Panc1 (cell line): ENCODE results near the gene MAPK11. TPM values are rescaled to one million over a fixed set of nuclear protein-coding genes. Genes with fewer than 3 reads are reported as not detected.

Experiments used
- ATAC-seq: fragments of 200-7000 bp; cut with Tn5 transposase; 2 replicates; pipeline ENCODE4 v1.9.1; 2020; ENCODE audit warnings: mild to moderate bottlenecking, moderate library complexity
- BruUV-seq: library from RNA; stranded (reverse); fragments of 400-500 nt; replicated peaks from 2 replicates; lab custom pipeline; 2021; lab: Mats Ljungman, UMichigan
- CTCF ChIA-PET: fragments of 300-600 bp; sonication (Branson Sonifier 250); formaldehyde crosslinking; loops from one replicate; lab custom pipeline; 2022; ENCODE audit warnings: antibody characterized with exemption; lab: Charles Lee
- POLR2A ChIA-PET: fragments of 300-600 bp; sonication (Branson Sonifier 250); formaldehyde crosslinking; loops from one replicate; lab custom pipeline; 2022; ENCODE audit warnings: antibody characterized with exemption; lab: Charles Lee
- DNase-seq: peaks from one replicate; pipeline ENCODE4 v3.0.0-alpha.2; 2010; ENCODE audit warnings: low read depth, low spot score
- H3K27ac ChIP-seq: 2 replicates; pipeline ENCODE4 v1.5.1; 2011; ENCODE audit warnings: mild to moderate bottlenecking, low read length, inconsistent platforms
- H3K27me3 ChIP-seq: fragments of 200-500 bp; sonication (Bioruptor generic); 2 replicates; pipeline ENCODE4 v1.6.0; 2014; ENCODE audit warnings: low read length, inconsistent platforms; ENCODE audit not compliant: control insufficient read depth, insufficient read depth
- H3K36me3 ChIP-seq: fragments of 200-500 bp; sonication (Bioruptor generic); 2 replicates; pipeline ENCODE4 v1.5.1; 2014; ENCODE audit warnings: inconsistent platforms, mild to moderate bottlenecking, low read length, moderate library complexity; ENCODE audit not compliant: control insufficient read depth, insufficient read depth
- H3K4me1 ChIP-seq: 2 replicates; pipeline ENCODE4 v1.5.1; 2011; ENCODE audit warnings: inconsistent platforms, mild to moderate bottlenecking, low read length, moderate library complexity; ENCODE audit not compliant: control insufficient read depth, insufficient read depth
- H3K4me3 ChIP-seq, 2 experiments: 2 replicates each; pipeline ENCODE4 v1.5.1; 2011 to 2012; ENCODE audit warnings: low read depth in 2 of 2, low read length in 2 of 2, mild to moderate bottlenecking in 2 of 2, inconsistent platforms in 1 of 2, moderate library complexity in 1 of 2
- H3K9me3 ChIP-seq: fragments of 200-500 bp; sonication (Bioruptor generic); 2 replicates; pipeline ENCODE4 v1.5.1; 2014; ENCODE audit warnings: low read depth, mild to moderate bottlenecking, inconsistent platforms, low read length, moderate library complexity; ENCODE audit not compliant: control insufficient read depth, insufficient read depth
- POLR2AphosphoS5 ChIP-seq: IDR thresholded peaks from 2 replicates; pipeline ENCODE4 v1.6.1; 2012; ENCODE audit warnings: mild to moderate bottlenecking, low read depth, low read length, moderate library complexity
- REST ChIP-seq, 2 experiments: IDR thresholded peaks; 2 replicates each; pipeline ENCODE4 v1.6.1; 2011 to 2012; ENCODE audit warnings: low read depth in 2 of 2, control low read depth in 1 of 2, low read length in 1 of 2, mild to moderate bottlenecking in 1 of 2, moderate library complexity in 1 of 2; ENCODE audit not compliant: insufficient read depth in 1 of 2
- SIN3A ChIP-seq: IDR thresholded peaks from 2 replicates; pipeline ENCODE4 v1.6.1; 2012; ENCODE audit warnings: low read depth, mild to moderate bottlenecking, low read length, moderate library complexity, borderline replicate concordance; ENCODE audit not compliant: insufficient read depth
- TCF7L2 ChIP-seq: IDR thresholded peaks from 2 replicates; pipeline ENCODE4 v1.6.1; 2011; ENCODE audit warnings: mild to moderate bottlenecking, low read depth, low read length, inconsistent platforms
- in situ Hi-C: cut with HindIII; loops from 2 replicates; pipeline ENCODE4 v1.10.0; 2016; ENCODE audit warnings: low sequenced_read_pairs, low pct_unique_long_range_greater_than_20kb
- intact Hi-C: fragments of 100-400 bp; cut with micrococcal nuclease; formaldehyde crosslinking; loops from one replicate; pipeline ENCODE4 v1.10.0; 2022; ENCODE audit not compliant: unreplicated experiment
- total RNA-seq: library from RNA; stranded (reverse); gene quantifications from one replicate; pipeline ENCODE4 v1.2.1, GENCODE V29; 2021; ENCODE audit not compliant: unreplicated experiment
- TF ChIP-seq, protein P1 (sequence below): fragments of 450-650 bp; IDR thresholded peaks from 2 replicates; pipeline ENCODE4 v1.5.1; 2017; ENCODE audit warnings: mild to moderate bottlenecking

Gene MAPK11
- total RNA-seq, 1 experiment from 2014 or later = 77.7 TPM

DNA sequence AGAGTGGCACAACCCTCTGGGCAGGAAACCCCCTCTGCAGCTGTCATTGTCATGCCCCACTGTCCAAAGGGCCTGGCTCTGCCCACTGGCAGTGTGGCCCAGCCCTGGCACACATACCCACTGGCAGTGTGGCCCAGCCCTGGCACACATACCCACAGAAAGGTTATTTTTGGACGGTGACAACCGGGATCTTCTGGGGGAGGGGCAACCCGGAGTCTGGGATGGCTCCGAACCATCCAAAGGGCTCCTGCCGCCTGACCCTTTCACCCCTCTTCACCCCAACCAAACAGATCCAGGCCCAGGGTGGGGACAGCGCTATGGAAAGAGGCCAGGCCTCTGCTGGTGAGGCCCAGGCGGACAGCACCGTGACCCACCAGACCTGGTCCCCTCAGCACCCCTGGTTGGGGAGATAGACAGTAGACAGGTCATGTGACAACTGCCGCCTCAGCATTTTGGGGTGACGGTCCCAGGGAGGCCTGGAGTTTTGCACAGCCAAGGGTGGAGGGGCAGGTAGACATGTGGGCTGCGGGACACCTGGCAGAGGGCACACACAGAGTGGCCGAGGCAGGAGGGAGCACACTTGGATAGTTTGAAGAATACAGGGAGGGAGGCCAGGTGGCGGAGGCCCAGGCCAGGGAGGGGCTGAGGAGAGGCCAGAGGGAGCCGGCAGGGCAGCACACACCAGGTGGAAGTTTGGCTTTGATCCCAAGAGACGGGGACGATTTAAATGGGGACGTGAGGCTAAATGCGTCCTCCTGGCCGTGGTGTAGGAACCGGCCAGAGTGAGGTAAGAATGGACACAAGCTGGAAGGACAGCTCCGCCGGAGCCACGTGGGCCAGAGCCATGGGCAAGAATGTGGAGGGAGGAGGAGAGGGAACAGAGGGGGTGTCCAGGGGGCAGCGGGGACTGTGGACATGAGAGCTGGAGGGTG, 11.6 kb downstream of the MAPK11 start:
- TF ChIP-seq, protein P1, sequence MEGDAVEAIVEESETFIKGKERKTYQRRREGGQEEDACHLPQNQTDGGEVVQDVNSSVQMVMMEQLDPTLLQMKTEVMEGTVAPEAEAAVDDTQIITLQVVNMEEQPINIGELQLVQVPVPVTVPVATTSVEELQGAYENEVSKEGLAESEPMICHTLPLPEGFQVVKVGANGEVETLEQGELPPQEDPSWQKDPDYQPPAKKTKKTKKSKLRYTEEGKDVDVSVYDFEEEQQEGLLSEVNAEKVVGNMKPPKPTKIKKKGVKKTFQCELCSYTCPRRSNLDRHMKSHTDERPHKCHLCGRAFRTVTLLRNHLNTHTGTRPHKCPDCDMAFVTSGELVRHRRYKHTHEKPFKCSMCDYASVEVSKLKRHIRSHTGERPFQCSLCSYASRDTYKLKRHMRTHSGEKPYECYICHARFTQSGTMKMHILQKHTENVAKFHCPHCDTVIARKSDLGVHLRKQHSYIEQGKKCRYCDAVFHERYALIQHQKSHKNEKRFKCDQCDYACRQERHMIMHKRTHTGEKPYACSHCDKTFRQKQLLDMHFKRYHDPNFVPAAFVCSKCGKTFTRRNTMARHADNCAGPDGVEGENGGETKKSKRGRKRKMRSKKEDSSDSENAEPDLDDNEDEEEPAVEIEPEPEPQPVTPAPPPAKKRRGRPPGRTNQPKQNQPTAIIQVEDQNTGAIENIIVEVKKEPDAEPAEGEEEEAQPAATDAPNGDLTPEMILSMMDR = no peak
- TF ChIP-seq TCF7L2 (no peak), REST (IDR thresholded peaks at IDR 0.05; ENCODE audit: insufficient read depth in 1 of 2, low read depth in 2 of 2, low read length in 1 of 2) (no peak), SIN3A (no peak), POLR2AphosphoS5 (no peak)
- no peak overlapping the region for H3K4me3 ChIP-seq
- CTCF ChIA-PET = no interaction called here
- ATAC-seq = no peak
- POLR2A ChIA-PET = no interaction called here
- no peaks in the 10 kb centered on the region for H3K27me3 ChIP-seq
- peaks cover 37% of the 10 kb centered on the region for H3K4me1 ChIP-seq
- in situ Hi-C loops = no loop called here
- no TSS peak for BruUV-seq
- intact Hi-C loops = no loop called here
- peak overlapping the region; percentile 18 for H3K27ac ChIP-seq
- no peaks in the 10 kb centered on the region for H3K9me3 ChIP-seq
- H3K36me3 ChIP-seq = no peaks in the 10 kb centered on the region; the same call in 1 of the 2 replicates
- no peak for DNase-seq

- in situ Hi-C loops (no loop called here), intact Hi-C loops (no loop called here)
- no peaks in the 10 kb centered on the region; the same call in 1 of the 2 replicates for H3K36me3 ChIP-seq
- no peak overlapping the region for H3K27ac ChIP-seq
- ATAC-seq (no peak), DNase-seq (no peak)
- BruUV-seq = no TSS peak
- TF ChIP-seq POLR2AphosphoS5 (no peak), REST (IDR thresholded peaks at IDR 0.05; ENCODE audit: insufficient read depth in 1 of 2, low read depth in 2 of 2, low read length in 1 of 2) (no peak), TCF7L2 (no peak), SIN3A (no peak)
- TF ChIP-seq, protein P1 = no peak
- no peaks in the 10 kb centered on the region for H3K27me3 ChIP-seq
- POLR2A ChIA-PET = no interaction called here
- H3K9me3 ChIP-seq = no peaks in the 10 kb centered on the region
- CTCF ChIA-PET = no interaction called here
- H3K4me1 ChIP-seq = peaks cover 30% of the 10 kb centered on the region
- H3K4me3 ChIP-seq = no peak overlapping the region
Observed at GRCh38 chr22:50257451-50258360, 12.5 kb downstream of the MAPK11 start.
